Ecto neural progenitor cell (in vitro differentiated cells): ENCODE measurements around the gene CREB5.

Experiments used
- DNase-seq: peaks from one replicate; pipeline ENCODE4 v3.0.0-alpha.2; 2018; ENCODE audit warnings: low spot score

CREB5 gene

DNA sequence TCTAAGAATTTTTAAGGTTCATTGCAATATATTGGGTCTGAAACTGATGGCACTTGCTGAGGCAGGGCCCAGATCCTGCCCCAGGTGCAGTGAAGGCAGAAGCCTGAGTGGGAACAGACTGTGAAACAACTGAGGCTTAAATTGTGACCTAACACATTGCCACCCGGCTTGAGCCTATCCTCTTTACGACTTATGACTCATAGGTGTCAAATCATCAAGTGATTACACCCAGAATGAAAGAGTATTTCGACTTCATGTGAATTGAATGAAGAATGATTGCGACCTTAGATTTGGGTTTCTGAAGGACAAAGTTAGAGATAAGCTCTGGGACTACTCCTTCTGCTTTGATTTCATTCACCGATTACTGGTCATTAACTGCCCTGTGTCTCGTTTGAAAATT lies 200.9 kb downstream of the CREB5 start:
- DNase-seq = no peak

GRCh38 chr7:28615091-28615490 lies 202.8 kb downstream of the CREB5 start:
- no peak for DNase-seq

- DNase-seq = no peak
These were observed 205.1 kb downstream of the CREB5 start for GRCh38 chr7:28617308-28617880.

DNA sequence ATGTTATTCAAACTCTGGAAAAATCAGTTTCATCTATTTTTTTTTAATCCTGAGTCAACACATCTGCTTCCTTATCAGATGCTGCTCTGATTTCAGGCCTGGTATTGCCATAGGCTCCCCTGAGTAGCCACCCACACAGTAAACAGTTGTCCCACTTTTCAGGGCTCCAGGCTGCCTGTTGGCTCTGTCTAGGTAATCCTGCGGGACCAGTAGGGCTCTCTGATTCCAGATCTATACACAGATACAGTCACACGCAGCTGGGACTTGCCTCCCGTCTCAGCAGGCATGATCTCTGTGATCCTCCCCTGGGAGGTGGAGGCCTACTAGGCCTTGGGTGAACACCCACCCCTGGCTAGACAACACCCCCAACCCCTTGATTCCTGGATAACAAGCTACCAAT lies 206.1 kb downstream of the CREB5 start:
- no peak for DNase-seq

DNA sequence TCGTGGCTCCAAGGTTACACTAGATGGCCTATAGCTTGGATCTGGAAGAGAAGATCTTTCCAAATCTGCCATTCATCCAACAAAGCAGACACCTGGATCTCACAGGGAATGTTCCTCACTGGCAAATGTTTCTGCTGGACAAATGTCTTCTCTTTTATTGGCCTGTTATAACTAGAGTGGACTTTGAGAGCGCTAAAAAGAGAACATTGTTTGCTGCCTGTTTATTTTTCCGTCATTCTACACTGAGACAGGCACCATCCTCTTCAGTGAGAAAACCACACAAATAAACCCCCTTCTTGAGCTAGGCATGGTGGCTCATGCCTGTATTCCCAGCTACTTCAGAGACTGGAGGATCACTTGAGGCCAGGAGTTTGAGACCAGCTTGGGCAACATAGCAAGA lies 206.9 kb downstream of the CREB5 start:
- no peak for DNase-seq

- DNase-seq = no peak
These were observed 209.1 kb downstream of the CREB5 start for GRCh38 chr7:28621369-28621841.

GRCh38 chr7:28623105-28623730 lies 210.9 kb downstream of the CREB5 start:
- no peak for DNase-seq

DNA sequence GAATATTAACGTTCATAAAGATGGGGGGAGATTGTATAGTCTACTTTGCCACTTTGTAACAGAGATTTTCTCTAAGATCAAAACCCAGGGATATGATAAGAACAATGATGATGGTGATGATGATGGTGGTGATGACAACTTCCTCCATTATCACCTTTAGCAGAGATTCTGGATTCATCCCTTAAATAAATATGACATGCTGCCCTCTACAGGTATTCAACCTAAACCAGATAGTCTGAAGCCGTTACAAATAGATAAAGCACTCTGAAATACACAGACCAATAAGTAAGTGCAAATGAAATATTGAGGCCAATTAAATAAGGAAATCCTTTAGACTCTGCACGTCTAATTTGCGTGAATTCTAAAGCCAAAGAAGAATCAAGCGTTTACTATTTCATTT lies 211.5 kb downstream of the CREB5 start:
- no peak for DNase-seq

GRCh38 chr7:28625432-28625831 lies 213.1 kb downstream of the CREB5 start:
- no peak for DNase-seq

- no peak for DNase-seq
These were observed 213.9 kb downstream of the CREB5 start for GRCh38 chr7:28626221-28626620.

DNA sequence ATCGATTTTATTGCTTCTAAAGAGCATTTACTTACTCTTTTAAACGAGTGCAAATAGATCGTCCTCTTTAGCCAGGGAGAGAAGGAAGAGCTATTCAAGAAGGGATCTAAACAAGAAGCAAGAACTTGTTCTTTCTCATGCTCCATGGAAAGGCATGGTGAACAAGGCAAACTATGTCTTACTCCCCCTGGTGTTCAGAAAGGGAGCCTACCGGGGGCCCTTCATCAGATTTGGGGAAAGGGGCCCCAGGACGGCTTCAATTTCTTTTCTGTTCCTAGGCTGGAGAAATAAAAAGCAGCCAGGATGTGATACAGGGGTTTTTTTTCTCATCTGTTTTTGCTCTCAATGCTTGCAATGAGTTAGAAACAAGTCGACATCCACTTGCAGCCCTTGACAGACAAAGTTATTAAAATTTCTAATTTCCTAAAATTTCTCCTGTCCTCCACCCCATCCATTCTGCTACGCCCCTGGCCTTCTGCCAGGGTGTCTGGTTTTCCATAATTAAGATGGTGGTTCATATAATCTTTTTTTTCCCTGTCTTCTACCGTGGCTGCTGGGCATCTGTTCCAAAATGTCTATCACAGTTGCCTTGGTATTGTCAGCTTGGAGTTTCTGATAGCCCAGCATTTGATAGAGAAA lies 214.4 kb downstream of the CREB5 start:
- DNase-seq = no peak

DNA sequence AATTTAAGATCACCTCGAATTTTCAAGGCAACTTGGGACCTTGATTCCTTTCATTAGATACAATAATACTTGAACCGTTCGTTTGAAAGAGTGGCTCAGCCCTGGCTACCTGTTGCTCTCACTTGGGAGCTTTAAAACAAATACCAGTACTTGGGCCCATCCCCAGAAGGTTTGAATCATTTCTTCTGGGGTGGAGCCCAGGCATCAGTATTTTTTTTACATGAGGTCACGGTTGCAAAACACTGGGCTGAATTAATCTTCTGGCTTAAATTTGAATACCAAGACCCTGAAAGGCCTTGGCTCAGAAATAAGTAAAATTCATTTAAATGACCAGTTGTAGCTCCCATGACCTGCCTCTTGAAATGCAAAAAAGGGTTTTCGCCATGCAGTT lies 214.9 kb downstream of the CREB5 start:
- no peak for DNase-seq

DNA sequence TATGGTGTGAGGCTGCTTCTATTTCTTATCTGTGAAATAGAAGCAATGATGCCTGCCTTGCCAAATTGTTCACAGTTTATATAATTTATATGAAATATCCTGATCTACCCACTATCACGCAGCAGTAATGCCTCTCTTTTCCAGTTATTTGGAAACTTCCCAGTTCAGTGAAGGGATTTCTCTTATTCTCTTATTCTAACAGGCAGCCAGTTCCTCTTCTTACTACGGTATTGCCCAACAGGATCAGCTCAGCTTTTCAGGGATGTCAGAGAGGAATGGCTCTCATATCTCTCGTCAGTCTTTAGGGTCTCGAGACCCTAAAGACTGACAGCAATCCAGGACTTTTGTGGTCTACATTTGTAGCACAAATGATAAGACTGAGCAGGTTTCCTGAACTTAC lies 215.6 kb downstream of the CREB5 start:
- no peak for DNase-seq

GRCh38 chr7:28629216-28629842 lies 217.0 kb downstream of the CREB5 start:
- no peak for DNase-seq

DNA sequence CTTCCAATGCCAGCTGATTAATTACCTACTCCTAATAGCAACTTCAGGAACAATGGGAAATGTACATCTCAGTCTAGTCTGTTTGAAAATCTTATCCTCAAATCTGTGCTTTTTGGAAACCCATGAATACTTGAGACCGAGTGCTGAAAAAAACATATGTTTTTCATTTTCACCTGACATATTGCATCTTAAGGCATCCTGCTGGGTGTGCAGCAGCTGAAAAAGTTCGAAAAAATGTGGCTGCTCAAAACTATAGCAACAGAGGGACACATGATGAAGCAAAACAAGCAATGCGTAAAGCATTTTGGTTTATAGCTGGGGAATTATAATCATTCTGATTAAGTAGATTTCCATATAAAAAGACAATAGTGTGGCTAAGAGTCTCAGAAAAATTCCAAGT lies 218.0 kb downstream of the CREB5 start:
- no peak for DNase-seq

- no peak for DNase-seq
These were observed 219.7 kb downstream of the CREB5 start for GRCh38 chr7:28631995-28632394.

- no peak for DNase-seq
These were observed 226.6 kb downstream of the CREB5 start for GRCh38 chr7:28638914-28639313.

- no peak for DNase-seq
These were observed 227.7 kb downstream of the CREB5 start for GRCh38 chr7:28640001-28640400.

GRCh38 chr7:28641752-28642545 lies 229.6 kb downstream of the CREB5 start:
- no peak for DNase-seq

DNA sequence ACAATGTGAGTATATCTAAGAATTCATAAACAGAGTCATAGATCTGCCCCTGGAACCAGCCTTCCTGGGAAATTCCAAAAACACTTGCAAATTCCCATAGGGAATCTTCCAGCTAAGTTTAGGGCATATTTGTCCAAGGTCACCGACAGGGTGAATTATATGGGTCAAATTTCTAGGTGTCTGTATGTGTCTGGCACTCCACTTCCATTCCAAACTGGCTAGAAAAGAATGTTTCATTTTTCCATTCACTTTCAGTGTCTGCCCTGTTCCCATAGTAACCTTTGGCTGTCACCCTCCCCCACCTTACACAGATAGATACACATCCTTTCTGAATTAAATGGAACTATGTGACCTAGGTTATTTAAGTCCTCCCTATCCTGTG lies 230.9 kb downstream of the CREB5 start:
- no peak for DNase-seq

- no peak for DNase-seq
These were observed 231.4 kb downstream of the CREB5 start for GRCh38 chr7:28643584-28644340.

- DNase-seq = no peak
These were observed 233.5 kb downstream of the CREB5 start for GRCh38 chr7:28645866-28646265.
